Measurements from ENCODE around the gene CRIP3. TPM values are rescaled to one million over a fixed set of nuclear protein-coding genes. Genes with fewer than 3 reads are reported as not detected.

The CRIP3 gene
- total and polyA plus RNA-seq, 2 of the 13 experiments (the other 11 are each of a cell fraction or from before 2014, with no cell fraction given): 6.3 to 9.3 TPM

DNA sequence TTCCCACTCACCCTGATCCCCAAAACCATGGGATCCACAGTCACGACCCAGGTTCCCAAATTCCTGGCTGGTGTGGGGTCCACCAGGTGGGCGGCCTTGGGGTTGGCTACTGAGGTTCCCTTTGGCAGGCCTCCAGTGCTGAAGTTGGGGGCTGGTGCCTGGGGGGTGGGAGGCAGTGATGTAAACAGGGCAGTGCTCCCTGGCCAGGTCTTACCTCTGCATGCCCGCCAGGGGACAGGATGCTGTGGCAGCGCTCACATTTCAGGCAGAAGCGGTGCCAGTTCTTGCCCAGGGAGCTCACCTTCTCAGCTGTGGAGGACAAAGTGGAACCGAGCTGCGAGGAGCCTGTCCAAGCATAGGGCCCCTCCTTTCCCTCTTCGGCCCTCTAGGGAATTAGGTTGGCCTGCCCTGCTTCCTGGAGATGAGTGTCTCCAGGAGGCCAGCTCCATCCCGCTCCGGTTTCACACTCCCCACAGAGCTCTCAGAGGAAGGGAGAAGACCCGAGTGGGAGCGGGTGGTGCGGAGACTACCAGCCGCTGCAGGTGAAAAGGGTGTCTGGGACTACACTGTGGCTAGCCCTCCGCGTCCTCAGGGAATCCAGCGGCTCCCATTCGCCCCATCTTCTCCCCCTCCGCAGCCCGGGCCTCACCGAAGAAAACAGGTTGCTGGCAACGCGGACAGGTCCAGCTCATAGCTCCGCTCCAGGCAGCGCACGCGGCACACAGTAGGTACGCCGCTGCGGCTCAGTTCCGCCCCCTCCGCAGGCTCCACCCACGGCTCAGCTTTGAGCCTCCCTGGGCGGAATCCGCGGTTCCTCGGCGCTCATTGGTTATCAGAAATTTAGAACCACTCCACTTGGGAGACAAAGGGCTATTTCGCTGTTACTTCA, at the start of gene CRIP3 (continued):
- TF ChIP-seq, protein P1, sequence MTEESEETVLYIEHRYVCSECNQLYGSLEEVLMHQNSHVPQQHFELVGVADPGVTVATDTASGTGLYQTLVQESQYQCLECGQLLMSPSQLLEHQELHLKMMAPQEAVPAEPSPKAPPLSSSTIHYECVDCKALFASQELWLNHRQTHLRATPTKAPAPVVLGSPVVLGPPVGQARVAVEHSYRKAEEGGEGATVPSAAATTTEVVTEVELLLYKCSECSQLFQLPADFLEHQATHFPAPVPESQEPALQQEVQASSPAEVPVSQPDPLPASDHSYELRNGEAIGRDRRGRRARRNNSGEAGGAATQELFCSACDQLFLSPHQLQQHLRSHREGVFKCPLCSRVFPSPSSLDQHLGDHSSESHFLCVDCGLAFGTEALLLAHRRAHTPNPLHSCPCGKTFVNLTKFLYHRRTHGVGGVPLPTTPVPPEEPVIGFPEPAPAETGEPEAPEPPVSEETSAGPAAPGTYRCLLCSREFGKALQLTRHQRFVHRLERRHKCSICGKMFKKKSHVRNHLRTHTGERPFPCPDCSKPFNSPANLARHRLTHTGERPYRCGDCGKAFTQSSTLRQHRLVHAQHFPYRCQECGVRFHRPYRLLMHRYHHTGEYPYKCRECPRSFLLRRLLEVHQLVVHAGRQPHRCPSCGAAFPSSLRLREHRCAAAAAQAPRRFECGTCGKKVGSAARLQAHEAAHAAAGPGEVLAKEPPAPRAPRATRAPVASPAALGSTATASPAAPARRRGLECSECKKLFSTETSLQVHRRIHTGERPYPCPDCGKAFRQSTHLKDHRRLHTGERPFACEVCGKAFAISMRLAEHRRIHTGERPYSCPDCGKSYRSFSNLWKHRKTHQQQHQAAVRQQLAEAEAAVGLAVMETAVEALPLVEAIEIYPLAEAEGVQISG (CRISPR knock-in tag; IDR thresholded peaks at IDR 0.05): peak; percentile 30; the same call in 1 of the 2 replicates
- TF ChIP-seq, protein P2, sequence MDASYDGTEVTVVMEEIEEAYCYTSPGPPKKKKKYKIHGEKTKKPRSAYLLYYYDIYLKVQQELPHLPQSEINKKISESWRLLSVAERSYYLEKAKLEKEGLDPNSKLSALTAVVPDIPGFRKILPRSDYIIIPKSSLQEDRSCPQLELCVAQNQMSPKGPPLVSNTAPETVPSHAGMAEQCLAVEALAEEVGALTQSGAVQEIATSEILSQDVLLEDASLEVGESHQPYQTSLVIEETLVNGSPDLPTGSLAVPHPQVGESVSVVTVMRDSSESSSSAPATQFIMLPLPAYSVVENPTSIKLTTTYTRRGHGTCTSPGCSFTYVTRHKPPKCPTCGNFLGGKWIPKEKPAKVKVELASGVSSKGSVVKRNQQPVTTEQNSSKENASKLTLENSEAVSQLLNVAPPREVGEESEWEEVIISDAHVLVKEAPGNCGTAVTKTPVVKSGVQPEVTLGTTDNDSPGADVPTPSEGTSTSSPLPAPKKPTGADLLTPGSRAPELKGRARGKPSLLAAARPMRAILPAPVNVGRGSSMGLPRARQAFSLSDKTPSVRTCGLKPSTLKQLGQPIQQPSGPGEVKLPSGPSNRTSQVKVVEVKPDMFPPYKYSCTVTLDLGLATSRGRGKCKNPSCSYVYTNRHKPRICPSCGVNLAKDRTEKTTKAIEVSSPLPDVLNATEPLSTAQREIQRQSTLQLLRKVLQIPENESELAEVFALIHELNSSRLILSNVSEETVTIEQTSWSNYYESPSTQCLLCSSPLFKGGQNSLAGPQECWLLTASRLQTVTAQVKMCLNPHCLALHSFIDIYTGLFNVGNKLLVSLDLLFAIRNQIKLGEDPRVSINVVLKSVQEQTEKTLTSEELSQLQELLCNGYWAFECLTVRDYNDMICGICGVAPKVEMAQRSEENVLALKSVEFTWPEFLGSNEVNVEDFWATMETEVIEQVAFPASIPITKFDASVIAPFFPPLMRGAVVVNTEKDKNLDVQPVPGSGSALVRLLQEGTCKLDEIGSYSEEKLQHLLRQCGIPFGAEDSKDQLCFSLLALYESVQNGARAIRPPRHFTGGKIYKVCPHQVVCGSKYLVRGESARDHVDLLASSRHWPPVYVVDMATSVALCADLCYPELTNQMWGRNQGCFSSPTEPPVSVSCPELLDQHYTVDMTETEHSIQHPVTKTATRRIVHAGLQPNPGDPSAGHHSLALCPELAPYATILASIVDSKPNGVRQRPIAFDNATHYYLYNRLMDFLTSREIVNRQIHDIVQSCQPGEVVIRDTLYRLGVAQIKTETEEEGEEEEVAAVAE (CRISPR knock-in tag; IDR thresholded peaks at IDR 0.05; ENCODE audit: borderline replicate concordance): peak; percentile 18; the same call in 1 of the 2 replicates
- TF ChIP-seq MIXL1 (CRISPR knock-in tag; IDR thresholded peaks at IDR 0.05): no peak
- TF ChIP-seq ZBTB42 (CRISPR knock-in tag; IDR thresholded peaks at IDR 0.05): 0 out of 2 replicates have a peak, but pooled peaks have one; percentile 2
- TF ChIP-seq, protein P3, sequence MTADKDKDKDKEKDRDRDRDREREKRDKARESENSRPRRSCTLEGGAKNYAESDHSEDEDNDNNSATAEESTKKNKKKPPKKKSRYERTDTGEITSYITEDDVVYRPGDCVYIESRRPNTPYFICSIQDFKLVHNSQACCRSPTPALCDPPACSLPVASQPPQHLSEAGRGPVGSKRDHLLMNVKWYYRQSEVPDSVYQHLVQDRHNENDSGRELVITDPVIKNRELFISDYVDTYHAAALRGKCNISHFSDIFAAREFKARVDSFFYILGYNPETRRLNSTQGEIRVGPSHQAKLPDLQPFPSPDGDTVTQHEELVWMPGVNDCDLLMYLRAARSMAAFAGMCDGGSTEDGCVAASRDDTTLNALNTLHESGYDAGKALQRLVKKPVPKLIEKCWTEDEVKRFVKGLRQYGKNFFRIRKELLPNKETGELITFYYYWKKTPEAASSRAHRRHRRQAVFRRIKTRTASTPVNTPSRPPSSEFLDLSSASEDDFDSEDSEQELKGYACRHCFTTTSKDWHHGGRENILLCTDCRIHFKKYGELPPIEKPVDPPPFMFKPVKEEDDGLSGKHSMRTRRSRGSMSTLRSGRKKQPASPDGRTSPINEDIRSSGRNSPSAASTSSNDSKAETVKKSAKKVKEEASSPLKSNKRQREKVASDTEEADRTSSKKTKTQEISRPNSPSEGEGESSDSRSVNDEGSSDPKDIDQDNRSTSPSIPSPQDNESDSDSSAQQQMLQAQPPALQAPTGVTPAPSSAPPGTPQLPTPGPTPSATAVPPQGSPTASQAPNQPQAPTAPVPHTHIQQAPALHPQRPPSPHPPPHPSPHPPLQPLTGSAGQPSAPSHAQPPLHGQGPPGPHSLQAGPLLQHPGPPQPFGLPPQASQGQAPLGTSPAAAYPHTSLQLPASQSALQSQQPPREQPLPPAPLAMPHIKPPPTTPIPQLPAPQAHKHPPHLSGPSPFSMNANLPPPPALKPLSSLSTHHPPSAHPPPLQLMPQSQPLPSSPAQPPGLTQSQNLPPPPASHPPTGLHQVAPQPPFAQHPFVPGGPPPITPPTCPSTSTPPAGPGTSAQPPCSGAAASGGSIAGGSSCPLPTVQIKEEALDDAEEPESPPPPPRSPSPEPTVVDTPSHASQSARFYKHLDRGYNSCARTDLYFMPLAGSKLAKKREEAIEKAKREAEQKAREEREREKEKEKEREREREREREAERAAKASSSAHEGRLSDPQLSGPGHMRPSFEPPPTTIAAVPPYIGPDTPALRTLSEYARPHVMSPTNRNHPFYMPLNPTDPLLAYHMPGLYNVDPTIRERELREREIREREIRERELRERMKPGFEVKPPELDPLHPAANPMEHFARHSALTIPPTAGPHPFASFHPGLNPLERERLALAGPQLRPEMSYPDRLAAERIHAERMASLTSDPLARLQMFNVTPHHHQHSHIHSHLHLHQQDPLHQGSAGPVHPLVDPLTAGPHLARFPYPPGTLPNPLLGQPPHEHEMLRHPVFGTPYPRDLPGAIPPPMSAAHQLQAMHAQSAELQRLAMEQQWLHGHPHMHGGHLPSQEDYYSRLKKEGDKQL (CRISPR knock-in tag; IDR thresholded peaks at IDR 0.05; ENCODE audit: low read depth): 0 out of 2 replicates have a peak, but pooled peaks have one; percentile 22
- TF ChIP-seq HES4 (CRISPR knock-in tag; IDR thresholded peaks at IDR 0.05; ENCODE audit: borderline replicate concordance): no peak
- TF ChIP-seq, protein P4, sequence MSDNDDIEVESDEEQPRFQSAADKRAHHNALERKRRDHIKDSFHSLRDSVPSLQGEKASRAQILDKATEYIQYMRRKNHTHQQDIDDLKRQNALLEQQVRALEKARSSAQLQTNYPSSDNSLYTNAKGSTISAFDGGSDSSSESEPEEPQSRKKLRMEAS (IDR thresholded peaks at IDR 0.05): no peak; the same call in 1 of the 2 replicates
- TF ChIP-seq, protein P5, sequence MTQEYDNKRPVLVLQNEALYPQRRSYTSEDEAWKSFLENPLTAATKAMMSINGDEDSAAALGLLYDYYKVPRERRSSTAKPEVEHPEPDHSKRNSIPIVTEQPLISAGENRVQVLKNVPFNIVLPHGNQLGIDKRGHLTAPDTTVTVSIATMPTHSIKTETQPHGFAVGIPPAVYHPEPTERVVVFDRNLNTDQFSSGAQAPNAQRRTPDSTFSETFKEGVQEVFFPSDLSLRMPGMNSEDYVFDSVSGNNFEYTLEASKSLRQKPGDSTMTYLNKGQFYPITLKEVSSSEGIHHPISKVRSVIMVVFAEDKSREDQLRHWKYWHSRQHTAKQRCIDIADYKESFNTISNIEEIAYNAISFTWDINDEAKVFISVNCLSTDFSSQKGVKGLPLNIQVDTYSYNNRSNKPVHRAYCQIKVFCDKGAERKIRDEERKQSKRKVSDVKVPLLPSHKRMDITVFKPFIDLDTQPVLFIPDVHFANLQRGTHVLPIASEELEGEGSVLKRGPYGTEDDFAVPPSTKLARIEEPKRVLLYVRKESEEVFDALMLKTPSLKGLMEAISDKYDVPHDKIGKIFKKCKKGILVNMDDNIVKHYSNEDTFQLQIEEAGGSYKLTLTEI (CRISPR knock-in tag; conservative IDR thresholded peaks at IDR 0.05): no peak
- peak; percentile 49; the same call in 1 of the 2 replicates for TF ChIP-seq DMAP1 (CRISPR knock-in tag; IDR thresholded peaks at IDR 0.05)
- peak; percentile 68; the same call in 1 of the 2 replicates for TF ChIP-seq PAX8 (CRISPR knock-in tag; IDR thresholded peaks at IDR 0.05; ENCODE audit: borderline replicate concordance)
- TF ChIP-seq, protein P6, sequence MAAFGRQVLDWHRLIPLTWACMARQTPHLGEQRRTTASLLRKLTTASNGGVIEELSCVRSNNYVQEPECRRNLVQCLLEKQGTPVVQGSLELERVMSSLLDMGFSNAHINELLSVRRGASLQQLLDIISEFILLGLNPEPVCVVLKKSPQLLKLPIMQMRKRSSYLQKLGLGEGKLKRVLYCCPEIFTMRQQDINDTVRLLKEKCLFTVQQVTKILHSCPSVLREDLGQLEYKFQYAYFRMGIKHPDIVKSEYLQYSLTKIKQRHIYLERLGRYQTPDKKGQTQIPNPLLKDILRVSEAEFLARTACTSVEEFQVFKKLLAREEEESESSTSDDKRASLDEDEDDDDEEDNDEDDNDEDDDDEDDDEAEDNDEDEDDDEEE (CRISPR knock-in tag; IDR thresholded peaks at IDR 0.05): no peak; the same call in 1 of the 2 replicates
